Esophagus squamous epithelium (tissue), 5 donors: Measurements from ENCODE around the gene XRCC3. TPM values are rescaled to one million over a fixed set of nuclear protein-coding genes. Genes with fewer than 3 reads are reported as not detected.

ENCODE experiments used
- DNase-seq: peaks from one replicate; lab custom pipeline; 2025; lab: John Stamatoyannopoulos, UW
- H3K27ac ChIP-seq, 4 donors: fragments of 200-600 bp; sonication (generic); one replicate each; pipeline ENCODE4 v1.5.1; 2016 to 2019; ENCODE audit warnings: mild to moderate bottlenecking in 1 of 4
- H3K27me3 ChIP-seq, 4 donors: fragments of 200-600 bp; sonication (generic); 1 replicate in 3 of 4; 2 replicates in 1 of 4; pipeline versions ENCODE4 v1.5.1 to v1.6.0; 2017 to 2021; ENCODE audit warnings: antibody characterized with exemption in 1 of 4
- H3K36me3 ChIP-seq, 3 donors: fragments of 200-600 bp; sonication (generic); one replicate each; pipeline ENCODE4 v1.5.1; 2016 to 2019
- H3K4me1 ChIP-seq, 3 donors: fragments of 200-600 bp; sonication (generic); one replicate each; pipeline ENCODE4 v1.5.1; 2017 to 2019
- H3K4me3 ChIP-seq, 4 donors: fragments of 200-600 bp; sonication (generic); 1 replicate in 3 of 4; 2 replicates in 1 of 4; pipeline ENCODE4 v1.5.1; 2016 to 2019; ENCODE audit warnings: mild to moderate bottlenecking in 2 of 4, moderate library complexity in 1 of 4
- H3K9me3 ChIP-seq, 3 donors: fragments of 200-600 bp; sonication (generic); one replicate each; pipeline ENCODE4 v1.5.1; 2016 to 2019
- CTCF ChIP-seq, 6 experiments: fragments of 450-650 bp in 4 of 6; fragments of 200-600 bp in 2 of 6; sonication (generic) in 2 of 6; IDR thresholded peaks; one replicate each; pipeline ENCODE4 v1.5.1; 2016 to 2019; ENCODE audit warnings: antibody characterized with exemption in 6 of 6, mild to moderate bottlenecking in 4 of 6, moderate library complexity in 4 of 6
- POLR2A ChIP-seq, 4 donors: fragments of 450-650 bp; IDR thresholded peaks; one replicate each; pipeline ENCODE4 v1.6.1; 2017; ENCODE audit warnings: antibody characterized with exemption in 4 of 4, mild to moderate bottlenecking in 4 of 4, moderate library complexity in 3 of 4
- WGBS, 2 donors: methylation state at CpG; one replicate each; pipeline ENCODE4 v1.1.5; 2018; 5-methylcytosine and 5-hydroxymethylcytosine counted together
- intact Hi-C: fragments of 100-400 bp; cut with DNase I; formaldehyde crosslinking; loops from one replicate; pipeline ENCODE4 v1.15.0; 2022
- total RNA-seq, 4 donors: library from RNA; depleted of rRNA; stranded (reverse); fragments of >200 nt; gene quantifications; one replicate each; pipeline ENCODE4 v1.1.0, GENCODE V29; 2016
- donor health status: DM: yes; HTN: yes; CAD: no.

The XRCC3 gene
- total RNA-seq, 4 donors from 2014 or later = 10.9 to 17.8 (median 12.6) TPM

GRCh38 chr14:103685276-103686211, 29.7 kb downstream of the XRCC3 start:
- H3K36me3 ChIP-seq = peaks cover 27 to 98% (median 53%) of the 10 kb centered on the region in 3 donors
- WGBS, 2 donors = 86 to 93% methylated on average over 16 to 23 of the region's 23 CpGs
- no peaks in the 10 kb centered on the region for H3K9me3 ChIP-seq
- no peaks in the 10 kb centered on the region for H3K27me3 ChIP-seq
- intact Hi-C loops = no loop called here
- DNase-seq = no peak
- H3K4me3 ChIP-seq = no peak overlapping the region
- peaks cover 0 to 18% (median 3%) of the 10 kb centered on the region in 3 donors for H3K4me1 ChIP-seq
- no peak for TF ChIP-seq CTCF (IDR thresholded peaks at IDR 0.05)
- TF ChIP-seq POLR2A (IDR thresholded peaks at IDR 0.05) = no peak
- H3K27ac ChIP-seq = no peak overlapping the region

GRCh38 chr14:103684871-103685270, 30.4 kb downstream of the XRCC3 start:
- H3K36me3 ChIP-seq = peaks cover 27 to 99% (median 58%) of the 10 kb centered on the region in 3 donors
- H3K4me3 ChIP-seq = no peak overlapping the region
- H3K27ac ChIP-seq = no peak overlapping the region
- H3K4me1 ChIP-seq = peaks cover 0 to 16% (median 1%) of the 10 kb centered on the region in 3 donors
- H3K27me3 ChIP-seq = no peaks in the 10 kb centered on the region
- intact Hi-C loops = no loop called here
- no peaks in the 10 kb centered on the region for H3K9me3 ChIP-seq
- WGBS, 2 donors = 88 to 91% methylated on average over 15 of the region's 15 CpGs
- TF ChIP-seq CTCF (IDR thresholded peaks at IDR 0.05) (no peak), POLR2A (IDR thresholded peaks at IDR 0.05) (no peak)
- no peak for DNase-seq

- H3K27ac ChIP-seq = no peak overlapping the region
- 75 to 91% methylated on average over 4 to 5 of the region's 6 CpGs for WGBS, 2 donors
- intact Hi-C loops = no loop called here
- H3K4me3 ChIP-seq = no peak overlapping the region
- TF ChIP-seq POLR2A (IDR thresholded peaks at IDR 0.05) = no peak
- no peak for TF ChIP-seq CTCF (IDR thresholded peaks at IDR 0.05)
- H3K9me3 ChIP-seq = no peaks in the 10 kb centered on the region
- H3K4me1 ChIP-seq = peaks cover 0 to 16% (median 0%) of the 10 kb centered on the region in 3 donors
- no peak for DNase-seq
- H3K36me3 ChIP-seq = peaks cover 27 to 99% (median 62%) of the 10 kb centered on the region in 3 donors
- H3K27me3 ChIP-seq = no peaks in the 10 kb centered on the region
These were observed 30.8 kb downstream of the XRCC3 start for GRCh38 chr14:103684471-103684870.

- intact Hi-C loops = no loop called here
- Histone ChIP-seq H3K4me3 (no peak overlapping the region), H3K27me3 (no peaks in the 10 kb centered on the region), H3K27ac (no peak overlapping the region), H3K36me3 (peaks cover 28 to 100% (median 62%) of the 10 kb centered on the region in 3 donors), H3K9me3 (no peaks in the 10 kb centered on the region), H3K4me1 (peaks cover 0 to 10% (median 0%) of the 10 kb centered on the region in 3 donors)
- no peak for DNase-seq
- WGBS, 2 donors = 74 to 82% methylated on average over 12 to 14 of the region's 15 CpGs
- no peak for TF ChIP-seq POLR2A (IDR thresholded peaks at IDR 0.05)
- no peak for TF ChIP-seq CTCF (IDR thresholded peaks at IDR 0.05)
These were observed 32.1 kb downstream of the XRCC3 start for GRCh38 chr14:103683139-103683538.
